HCT116 (cell line): Measurements from ENCODE around the gene PXN. TPM values are rescaled to one million over a fixed set of nuclear protein-coding genes. Genes with fewer than 3 reads are reported as not detected.

Experiments
- ATAC-seq: fragments of 200-7000 bp; cut with Tn5 transposase; 2 replicates; pipeline ENCODE4 v1.9.1; 2020; ENCODE audit warnings: mild to moderate bottlenecking, moderate library complexity
- BruUV-seq: library from RNA; stranded (reverse); fragments of 400-500 nt; replicated peaks from 2 replicates; lab custom pipeline; 2021; lab: Mats Ljungman, UMichigan
- CTCF ChIA-PET: fragments of 300-600 bp; sonication (Branson Sonifier 250); formaldehyde crosslinking; loops from one replicate; lab custom pipeline; 2021; ENCODE audit warnings: antibody characterized with exemption; lab: Charles Lee
- POLR2A ChIA-PET: fragments of 300-600, 350-600 bp; sonication (Branson Sonifier 250); formaldehyde crosslinking; loops from one replicate; lab custom pipeline; 2021; ENCODE audit warnings: antibody characterized with exemption; lab: Charles Lee
- RAD21 ChIA-PET, 2 experiments: fragments of 300-600 bp; sonication (Branson Sonifier 250); formaldehyde crosslinking; loops; one replicate each; lab custom pipeline; 2023; ENCODE audit warnings: low total read pairs in 2 of 2; ENCODE audit not compliant: uncharacterized antibody in 2 of 2, unreplicated experiment in 2 of 2, low non-redundant PET in 1 of 2; lab: Charles Lee
- DNase-seq: peaks from one replicate; pipeline ENCODE4 v3.0.0-alpha.2; 2010; ENCODE audit warnings: low read depth, low spot score
- H2AFZ ChIP-seq: fragments of 200-600 bp; shearing (Covaris generic), sonication (generic); 2 replicates; pipeline ENCODE4 v1.6.1; 2017; ENCODE audit warnings: low read depth, mixed run types, mixed read lengths, antibody characterized with exemption, low read length; ENCODE audit not compliant: poor library complexity, severe bottlenecking
- H3K27ac ChIP-seq: 2 replicates; pipeline ENCODE4 v1.5.1; 2012; ENCODE audit warnings: low read depth, low read length
- H3K27me3 ChIP-seq: fragments of 200-600 bp; sonication (generic); 2 replicates; pipeline ENCODE4 v1.6.1; 2016; ENCODE audit warnings: mixed run types, low read length, mixed read lengths; ENCODE audit not compliant: insufficient read depth
- H3K36me3 ChIP-seq, 2 experiments: fragments of 200-500 bp in 1 of 2; fragments of 200-600 bp in 1 of 2; sonication (Bioruptor generic) in 1 of 2; sonication (generic) in 1 of 2; 2 replicates each; pipeline versions ENCODE4 v1.5.1 to v1.6.1; 2014 to 2016; ENCODE audit warnings: low read length in 2 of 2, inconsistent platforms in 1 of 2, mixed read lengths in 1 of 2, mixed run types in 1 of 2; ENCODE audit not compliant: insufficient read depth in 2 of 2, control insufficient read depth in 1 of 2
- H3K4me1 ChIP-seq, 2 experiments: fragments of 200-600 bp in 1 of 2; sonication (generic) in 1 of 2; 2 replicates each; pipeline versions ENCODE4 v1.5.1 to v1.6.1; 2012 to 2017; ENCODE audit warnings: low read length in 2 of 2, inconsistent platforms in 1 of 2, mild to moderate bottlenecking in 1 of 2, mixed read lengths in 1 of 2, mixed run types in 1 of 2, moderate library complexity in 1 of 2; ENCODE audit not compliant: insufficient read depth in 2 of 2, control insufficient read depth in 1 of 2
- H3K4me2 ChIP-seq: fragments of 200-600 bp; sonication (generic); 2 replicates; pipeline ENCODE4 v1.6.1; 2017; ENCODE audit warnings: mixed run types, low read length, mixed read lengths
- H3K4me3 ChIP-seq, 2 experiments: fragments of 200-600 bp in 1 of 2; sonication (generic) in 1 of 2; replicated peaks in 1 of 2; 2 replicates each; pipeline ENCODE4 v1.5.1; 2011 to 2016; ENCODE audit warnings: low read length in 2 of 2, control low read depth in 1 of 2, low read depth in 1 of 2, mild to moderate bottlenecking in 1 of 2, mixed read lengths in 1 of 2, mixed run types in 1 of 2
- H3K79me2 ChIP-seq: fragments of 200-600 bp; sonication (generic); 2 replicates; pipeline ENCODE4 v1.6.1; 2017; ENCODE audit warnings: mild to moderate bottlenecking, mixed run types, low read length, moderate library complexity, mixed read lengths; ENCODE audit not compliant: insufficient read depth
- H3K9ac ChIP-seq: fragments of 200-600 bp; sonication (generic); 2 replicates; pipeline ENCODE4 v1.6.1; 2016; ENCODE audit warnings: low read length, mixed read lengths
- H3K9me2 ChIP-seq: fragments of 200-600 bp; sonication (generic), shearing (Covaris generic); 2 replicates; pipeline ENCODE4 v1.6.1; 2017; ENCODE audit warnings: mixed run types, mild to moderate bottlenecking, moderate library complexity; ENCODE audit not compliant: insufficient read depth
- H3K9me3 ChIP-seq, 2 experiments: fragments of 200-500 bp in 1 of 2; fragments of 200-600 bp in 1 of 2; sonication (Bioruptor generic) in 1 of 2; sonication (generic) in 1 of 2; 2 replicates each; pipeline ENCODE4 v1.6.1; 2014 to 2017; ENCODE audit warnings: low read length in 2 of 2, mixed read lengths in 2 of 2, inconsistent platforms in 1 of 2, low read depth in 1 of 2, mild to moderate bottlenecking in 1 of 2, mixed run types in 1 of 2, moderate library complexity in 1 of 2; ENCODE audit not compliant: control insufficient read depth in 1 of 2, insufficient read depth in 1 of 2
- H4K20me1 ChIP-seq: fragments of 200-600 bp; sonication (generic), shearing (Covaris generic); 2 replicates; pipeline ENCODE4 v1.6.1; 2017; ENCODE audit warnings: mixed run types, mild to moderate bottlenecking, moderate library complexity; ENCODE audit not compliant: insufficient read depth
- CTCF ChIP-seq, 3 experiments: fragments of 200-600 bp in 1 of 3; sonication (generic) in 1 of 3; IDR thresholded peaks in 2 of 3; conservative IDR thresholded peaks in 1 of 3; 2 replicates each; pipeline ENCODE4 v1.5.1; 2012 to 2017; ENCODE audit warnings: low read depth in 2 of 3, low read length in 2 of 3, antibody characterized with exemption in 1 of 3, borderline replicate concordance in 1 of 3, control low read depth in 1 of 3, mild to moderate bottlenecking in 1 of 3, mixed read lengths in 1 of 3, mixed run types in 1 of 3, moderate library complexity in 1 of 3; ENCODE audit not compliant: insufficient read depth in 1 of 3
- EGR1 ChIP-seq: IDR thresholded peaks from 2 replicates; pipeline ENCODE4 v1.6.1; 2012; ENCODE audit warnings: low read depth
- ELF1 ChIP-seq: IDR thresholded peaks from 2 replicates; pipeline ENCODE4 v1.6.1; 2012; ENCODE audit warnings: low read depth, borderline replicate concordance
- EZH2 ChIP-seq: fragments of 200-600 bp; sonication (generic); IDR thresholded peaks from 2 replicates; pipeline ENCODE4 v1.6.1; 2017; ENCODE audit warnings: antibody characterized with exemption, mixed run types
- EZH2phosphoT487 ChIP-seq: fragments of 200-600 bp; IDR thresholded peaks from 2 replicates; pipeline ENCODE4 v1.6.1; 2018; ENCODE audit warnings: antibody characterized with exemption, borderline replicate concordance
- JUND ChIP-seq: IDR thresholded peaks from 2 replicates; pipeline ENCODE4 v1.6.1; 2012
- MAX ChIP-seq: IDR thresholded peaks from 2 replicates; pipeline ENCODE4 v1.6.1; 2012
- POLR2AphosphoS5 ChIP-seq: IDR thresholded peaks from 2 replicates; pipeline ENCODE4 v1.6.1; 2011; ENCODE audit warnings: mild to moderate bottlenecking, low read depth, low read length, moderate library complexity
- SIN3A ChIP-seq: IDR thresholded peaks from 2 replicates; pipeline ENCODE4 v1.6.1; 2012; ENCODE audit warnings: low read depth
- SP1 ChIP-seq: IDR thresholded peaks from 2 replicates; pipeline ENCODE4 v1.6.1; 2012; ENCODE audit warnings: low read depth
- YY1 ChIP-seq: IDR thresholded peaks from 2 replicates; pipeline ENCODE4 v1.6.1; 2011; ENCODE audit warnings: low read length, low read depth, moderate library complexity, mild to moderate bottlenecking; ENCODE audit not compliant: insufficient replicate concordance; ENCODE audit errors: extremely low read depth
- ZBTB33 ChIP-seq: IDR thresholded peaks from 2 replicates; pipeline ENCODE4 v1.6.1; 2011; ENCODE audit warnings: mild to moderate bottlenecking, low read length, moderate library complexity; ENCODE audit not compliant: insufficient replicate concordance; ENCODE audit errors: extremely low read depth
- ZNF274 ChIP-seq: fragments of 200-500 bp; sonication (Bioruptor generic); IDR thresholded peaks from 2 replicates; pipeline ENCODE4 v1.6.1; 2014; ENCODE audit warnings: mild to moderate bottlenecking, low read depth, low read length, inconsistent platforms
- intact Hi-C: fragments of 100-400 bp; cut with micrococcal nuclease; formaldehyde crosslinking; loops from 2 replicates; pipeline ENCODE4 v1.10.0; 2022
- total RNA-seq: library from RNA; stranded (reverse); gene quantifications from one replicate; pipeline ENCODE4 v1.2.1, GENCODE V29; 2021; ENCODE audit not compliant: unreplicated experiment

The PXN gene
- total RNA-seq, 1 experiment from 2014 or later, result 211 TPM

- Histone ChIP-seq H3K9me2 (no peaks in the 10 kb centered on the region), H3K4me1 (peaks cover 24 to 34% of the 10 kb centered on the region in 2 experiments), H3K27ac (no peak overlapping the region), H3K9ac (no peak overlapping the region), H3K4me2 (no peak overlapping the region), H3K9me3 (no peaks in the 10 kb centered on the region), H3K27me3 (no peaks in the 10 kb centered on the region), H3K4me3 (no peak overlapping the region), H3K79me2 (peaks cover 27% of the 10 kb centered on the region), H3K36me3 (peaks cover 0 to 7% of the 10 kb centered on the region in 2 experiments; a peak in 1 of 4 replicates), H2AFZ (no peak overlapping the region), H4K20me1 (no peaks in the 10 kb centered on the region)
- ChIA-PET RAD21 (interaction anchor here in 1 of 2 experiments (0.6 to 2.0 kb wide), 2 partner anchors 34 to 39 kb away, joined by 3 to 5 read pairs; partner anchors contain the start of gene SIRT4), POLR2A (interaction anchor here (1.0 to 8.6 kb wide), 5 partner anchors 24 to 66 kb away, joined by 4 to 123 read pairs (median 40); partner anchors contain the start of genes RNU4-1, RNU4-2 and RPLP0), CTCF (interaction anchor here (3.0 to 8.7 kb wide), 2 partner anchors 38 to 66 kb away, joined by 24 to 181 read pairs; partner anchors contain the start of gene RPLP0)
- ATAC-seq, result no peak
- TF ChIP-seq EGR1 (no peak), ZNF274 (no peak), MAX (no peak), YY1 (no peak), ELF1 (no peak)
- DNase-seq, result no peak
- intact Hi-C loops, result loop anchor here (2.0 kb wide), 1 partner anchor 67 kb away; the partner anchor contains the start of gene RPLP0
- BruUV-seq, result no TSS peak
These were observed 2.2 kb upstream of the PXN start for GRCh38 chr12:120267736-120268135.

- no peaks in the 10 kb centered on the region for H3K9me3 ChIP-seq
- RAD21 ChIA-PET, result interaction anchor here (1.5 to 6.5 kb wide), 4 partner anchors 28 to 36 kb away, joined by 4 to 62 read pairs (median 10); no protein-coding TSS in a partner anchor
- H3K36me3 ChIP-seq, result peaks cover 0 to 7% of the 10 kb centered on the region in 2 experiments; a peak in 1 of 4 replicates
- BruUV-seq, result no TSS peak
- peak overlapping the region; percentile 90 for H2AFZ ChIP-seq
- intact Hi-C loops, result loop anchor here (2.0 kb wide), 1 partner anchor 66 kb away; the partner anchor contains the start of gene RPLP0
- H3K4me1 ChIP-seq, result peaks cover 38 to 48% of the 10 kb centered on the region in 2 experiments
- H3K27me3 ChIP-seq, result no peaks in the 10 kb centered on the region
- H3K9ac ChIP-seq, result peak overlapping the region; percentile 32
- POLR2A ChIA-PET, result interaction anchor here (0.7 to 8.6 kb wide), 6 partner anchors 9 to 70 kb away, joined by 3 to 123 read pairs (median 24); partner anchors contain the start of genes RNU4-1, RNU4-2 and RPLP0
- ATAC-seq, result no peak
- H3K4me3 ChIP-seq, result no peak overlapping the region
- no peak for DNase-seq
- H3K4me2 ChIP-seq, result peak overlapping the region; percentile 70
- H3K27ac ChIP-seq, result no peak overlapping the region
- CTCF ChIA-PET, result interaction anchor here (0.8 to 8.7 kb wide), 10 partner anchors 9 to 65 kb away, joined by 3 to 181 read pairs (median 8); partner anchors contain the start of genes RNU4-2 and RPLP0
- no peaks in the 10 kb centered on the region for H3K9me2 ChIP-seq
- H4K20me1 ChIP-seq, result no peaks in the 10 kb centered on the region
- H3K79me2 ChIP-seq, result peaks cover 41% of the 10 kb centered on the region
- TF ChIP-seq POLR2AphosphoS5 (no peak), SP1 (no peak), JUND (no peak), ZBTB33 (no peak), SIN3A (no peak), CTCF (IDR thresholded peaks at IDR 0.05 in 2 of 3, conservative IDR thresholded peaks at IDR 0.05 in 1 of 3; ENCODE audit: borderline replicate concordance in 1 of 3, insufficient read depth in 1 of 3, low read depth in 2 of 3, low read length in 2 of 3) (no peak), EZH2 (no peak), ZNF274 (no peak), EZH2phosphoT487 (no peak)
These were observed 795 bp upstream of the PXN start for GRCh38 chr12:120266180-120266870.
